ENCODE results near the gene ZNF70.

The ZNF70 gene

DNA sequence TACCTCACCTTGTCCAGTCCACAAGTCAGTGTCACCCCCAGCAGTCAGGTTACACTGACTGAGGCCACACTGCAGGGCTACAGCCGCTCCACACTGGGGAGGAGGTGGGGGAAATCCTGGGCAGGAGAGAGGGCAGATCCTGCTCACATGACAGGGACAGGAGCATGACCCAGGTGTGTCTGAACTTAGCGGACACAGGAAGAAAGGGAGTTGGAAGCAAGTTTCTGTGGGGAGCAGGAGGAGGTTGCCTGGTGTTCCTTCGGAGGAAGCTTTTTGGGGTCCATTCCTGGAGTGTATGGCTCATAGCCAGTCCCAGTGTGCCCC is 27.6 kb upstream of the ZNF70 start:
- DNase-seq, result no peak

GRCh38 chr22:23777776-23778576 is 27.1 kb upstream of the ZNF70 start:
- no peak for DNase-seq

DNA sequence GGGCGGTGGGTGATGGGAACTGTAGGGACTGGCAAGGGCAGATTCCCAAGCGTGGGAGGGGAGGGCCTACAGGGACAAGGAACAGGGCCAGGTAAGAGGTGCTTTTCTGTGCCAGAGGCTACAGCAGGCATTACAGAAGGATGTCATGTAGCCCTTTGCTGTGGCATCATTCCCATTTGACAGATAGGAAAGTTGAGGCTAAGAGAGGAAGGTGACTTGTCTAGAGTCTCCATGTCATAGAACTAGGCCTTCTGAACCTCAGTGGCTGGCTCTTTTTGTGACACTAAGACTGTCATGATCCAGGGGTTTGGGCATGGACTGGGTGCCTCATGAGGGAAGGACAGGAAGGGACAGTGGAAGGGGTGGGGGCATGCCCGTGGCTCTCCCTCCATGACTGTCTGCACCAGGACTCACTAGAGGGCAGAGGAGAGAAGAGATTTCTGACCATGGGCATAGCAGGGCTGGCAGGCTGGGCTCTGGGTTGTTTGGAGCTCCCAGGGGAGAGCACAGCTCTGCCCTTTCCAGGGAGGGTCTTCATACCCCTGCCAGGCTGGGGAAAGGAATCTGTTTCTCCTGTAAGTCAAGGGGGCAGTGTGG is 25.0 kb upstream of the ZNF70 start:
- DNase-seq, result no peak

- DNase-seq, result no peak
These were observed 24.1 kb upstream of the ZNF70 start for GRCh38 chr22:23774922-23775436.

GRCh38 chr22:23774114-23774921 is 23.4 kb upstream of the ZNF70 start:
- no peak for DNase-seq

- DNase-seq, result no peak
These were observed 22.7 kb upstream of the ZNF70 start for GRCh38 chr22:23773483-23774113.

GRCh38 chr22:23772649-23773473 is 21.9 kb upstream of the ZNF70 start, which contains the start of gene MMP11:
Gene MMP11 (plus strand): TSS chr22:23772849. CDS start chr22:23772871, 22 bp downstream.
- peak; percentile 75 for DNase-seq

GRCh38 chr22:23772315-23772648 is 21.4 kb upstream of the ZNF70 start:
- DNase-seq, result no peak

DNA sequence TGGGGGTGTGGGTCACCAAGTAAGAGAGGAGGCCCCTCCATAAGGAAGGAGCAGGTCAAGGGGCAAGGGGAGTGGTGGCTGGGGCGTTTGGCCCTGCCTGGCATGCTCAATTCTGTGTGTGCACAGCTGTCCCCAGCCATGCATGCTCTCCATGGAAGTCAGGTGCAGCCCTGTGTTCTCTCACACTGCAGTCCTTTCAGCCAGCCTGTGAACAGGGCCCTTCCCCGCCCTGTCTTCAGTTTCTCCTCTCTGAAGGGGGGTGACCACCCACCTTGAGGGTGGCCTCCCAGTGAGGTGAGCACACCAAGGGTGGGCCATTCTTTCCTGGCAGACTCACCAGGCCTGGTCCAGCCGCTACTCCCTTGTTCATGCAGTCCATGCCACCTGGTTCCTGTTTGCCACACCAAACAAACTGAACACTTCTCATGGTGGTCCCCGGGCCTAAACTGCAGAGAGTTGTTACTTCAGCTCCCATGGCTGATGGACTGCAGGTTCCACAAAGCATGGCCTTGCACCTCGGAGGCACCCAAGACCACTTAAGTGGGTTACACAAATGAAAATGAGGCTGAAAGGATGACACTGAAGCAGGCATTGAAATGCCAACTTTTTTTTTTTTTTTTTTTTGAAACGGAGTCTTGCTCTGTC is 18.5 kb upstream of the ZNF70 start:
- no peak for DNase-seq

- peak; percentile 89 for DNase-seq
These were observed 17.0 kb upstream of the ZNF70 start, which contains the start of gene CHCHD10 for GRCh38 chr22:23767673-23768548. Gene CHCHD10 (minus strand): TSS chr22:23767972. CDS start chr22:23767874, 98 bp downstream.

GRCh38 chr22:23767303-23767672 is 16.4 kb upstream of the ZNF70 start:
- DNase-seq, result no peak

DNA sequence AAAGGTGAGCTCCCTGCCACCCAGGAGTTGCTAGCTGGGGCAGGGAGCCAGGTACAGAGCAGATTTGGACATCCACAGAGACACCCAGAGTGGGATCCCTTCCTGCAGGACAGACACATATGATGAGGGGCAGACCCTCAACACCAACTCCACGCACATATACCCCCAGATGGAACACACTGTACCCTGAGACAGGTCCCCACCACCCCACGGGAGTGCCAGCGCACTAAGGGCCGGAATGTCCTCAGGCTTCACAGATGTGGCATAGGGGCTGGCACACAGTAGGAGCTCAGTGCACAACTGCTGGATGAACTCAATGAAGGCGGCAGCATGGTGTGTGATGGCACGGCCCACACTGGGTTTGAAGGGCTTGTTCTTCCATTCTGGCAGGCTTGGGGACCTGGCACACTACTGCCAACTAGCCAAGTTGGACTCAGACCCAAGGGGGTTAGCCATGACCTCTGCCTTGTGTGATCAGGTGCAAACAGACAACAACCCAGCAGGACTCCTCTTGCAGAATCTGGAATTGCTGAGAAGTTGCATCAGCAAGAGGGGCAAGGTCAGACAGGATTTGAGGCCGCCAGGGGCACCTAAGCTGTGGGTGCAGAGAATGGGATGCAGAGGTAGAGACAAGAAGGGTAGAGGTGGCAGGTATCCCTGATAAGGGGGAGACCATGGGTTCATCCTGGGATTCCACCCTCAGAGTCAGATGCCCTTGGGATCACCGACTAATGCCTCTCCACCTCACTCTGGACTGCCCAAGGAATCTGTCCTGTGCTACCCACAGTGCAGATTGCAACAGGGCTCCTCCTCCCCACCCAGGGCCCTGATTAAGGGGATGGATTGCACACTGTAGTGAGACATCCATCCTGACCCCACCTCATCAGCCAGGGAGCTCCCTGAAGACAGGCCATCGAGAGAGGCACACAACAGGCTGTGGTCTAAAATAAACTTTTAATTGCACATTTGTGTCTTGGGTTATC is 14.3 kb upstream of the ZNF70 start:
- DNase-seq, result no peak

DNA sequence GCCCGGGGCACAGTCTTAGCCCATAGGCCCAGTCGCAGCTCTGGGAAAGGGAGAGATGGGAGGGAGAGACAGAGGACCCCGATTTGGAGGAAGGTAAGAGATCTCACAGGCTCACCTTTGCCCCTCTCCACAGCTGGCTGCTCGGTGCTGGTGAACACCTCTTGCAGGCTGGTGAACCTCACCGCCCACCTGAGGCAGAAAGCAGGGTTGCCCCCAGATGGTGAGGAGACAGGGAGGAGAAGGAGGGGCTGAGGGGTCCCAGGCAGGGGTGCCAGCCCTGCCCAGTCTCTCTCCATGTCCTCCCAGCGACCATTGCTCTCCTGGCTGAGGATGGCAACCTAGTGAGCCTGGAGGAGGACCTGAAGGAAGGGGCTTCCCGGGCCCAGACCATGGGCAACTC is 13.0 kb upstream of the ZNF70 start:
- no peak for DNase-seq

GRCh38 chr22:23763579-23763945 is 12.7 kb upstream of the ZNF70 start:
- peak; percentile 83 for DNase-seq

- DNase-seq, result no peak
These were observed 12.1 kb upstream of the ZNF70 start, which contains the start of gene C22orf15 for GRCh38 chr22:23762842-23763578. Gene C22orf15 (plus strand): TSS chr22:23762990. CDS start chr22:23763307, 317 bp downstream.

GRCh38 chr22:23760056-23760455 is 9.1 kb upstream of the ZNF70 start:
- DNase-seq, result no peak

GRCh38 chr22:23759566-23759965 is 8.7 kb upstream of the ZNF70 start:
- DNase-seq, result no peak

DNA sequence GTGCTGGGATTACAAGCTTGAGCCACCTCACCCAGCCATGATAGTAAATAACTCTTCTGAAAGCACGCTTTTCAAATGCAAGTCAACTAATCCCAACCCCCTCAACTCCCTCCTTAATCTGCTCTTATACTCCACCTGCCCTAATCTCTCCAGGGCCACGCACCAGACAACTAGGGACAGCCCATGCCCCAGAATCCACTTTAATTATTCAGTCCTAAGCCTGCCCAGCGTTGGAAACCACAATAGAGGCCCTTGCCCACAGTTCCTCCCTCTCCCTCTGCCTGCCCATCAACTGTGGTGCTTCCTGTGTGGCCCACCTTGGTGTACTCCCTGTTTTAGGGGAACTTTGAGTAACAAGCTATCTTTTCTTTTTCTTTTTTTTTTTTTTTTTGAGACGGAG is 6.0 kb upstream of the ZNF70 start:
- DNase-seq, result no peak

- no peak for DNase-seq
These were observed 4.8 kb upstream of the ZNF70 start for GRCh38 chr22:23755711-23756110.

All from activated CD8-positive, alpha-beta memory T cell treated with anti-CD3 and anti-CD28 coated beads, Interleukin-2, amount 50 U/mL, for 48 hours (primary cell).